Suprapubic skin (tissue), 4 donors: Measurements from ENCODE around the gene ITPR2. TPM values are rescaled to one million over a fixed set of nuclear protein-coding genes. Genes with fewer than 3 reads are reported as not detected.

Experiments used
- DNase-seq, 2 donors: peaks; one replicate each; pipeline ENCODE4 v3.0.0-alpha.2; 2019; ENCODE audit warnings: low spot score in 2 of 2
- H3K27ac ChIP-seq: fragments of 200-600 bp; sonication (generic); one replicate; pipeline ENCODE4 v1.5.1; 2019
- H3K27me3 ChIP-seq: fragments of 200-600 bp; sonication (generic); one replicate; pipeline ENCODE4 v1.5.1; 2019
- H3K36me3 ChIP-seq: fragments of 200-600 bp; sonication (generic); one replicate; pipeline ENCODE4 v1.5.1; 2019
- H3K4me1 ChIP-seq: fragments of 200-600 bp; sonication (generic); one replicate; pipeline ENCODE4 v1.5.1; 2019
- H3K4me3 ChIP-seq: fragments of 200-600 bp; sonication (generic); one replicate; pipeline ENCODE4 v1.5.1; 2019; ENCODE audit warnings: mild to moderate bottlenecking
- H3K9me3 ChIP-seq: fragments of 200-600 bp; sonication (generic); one replicate; pipeline ENCODE4 v1.5.1; 2019
- CTCF ChIP-seq, 2 donors: fragments of 200-600 bp in 1 of 2; fragments of 450-650 bp in 1 of 2; sonication (generic) in 1 of 2; IDR thresholded peaks; one replicate each; pipeline ENCODE4 v1.5.1; 2016 to 2019; ENCODE audit warnings: antibody characterized with exemption in 2 of 2, mild to moderate bottlenecking in 1 of 2, moderate library complexity in 1 of 2
- EP300 ChIP-seq: sonication (generic); formaldehyde crosslinking; IDR thresholded peaks from one replicate; pipeline ENCODE4 v1.6.1; 2017; ENCODE audit warnings: antibody characterized with exemption
- POLR2A ChIP-seq, 2 donors: fragments of 450-650 bp; IDR thresholded peaks; one replicate each; pipeline ENCODE4 v1.6.1; 2017; ENCODE audit warnings: antibody characterized with exemption in 2 of 2, mild to moderate bottlenecking in 2 of 2, moderate library complexity in 2 of 2
- POLR2AphosphoS5 ChIP-seq, 3 donors: sonication (generic); formaldehyde crosslinking; IDR thresholded peaks; one replicate each; pipeline ENCODE4 v1.6.1; 2017; ENCODE audit warnings: antibody characterized with exemption in 3 of 3
- WGBS: methylation state at CpG from one replicate; pipeline ENCODE4 v1.1.5; 2018; 5-methylcytosine and 5-hydroxymethylcytosine counted together
- total RNA-seq, 4 donors: library from RNA; depleted of rRNA; stranded (reverse); fragments of >200 nt; gene quantifications; one replicate each; pipeline ENCODE4 v1.1.0, GENCODE V29; 2016

ITPR2 gene
- total RNA-seq, 4 donors from 2014 or later, result 59.6 to 159 (median 72.1) TPM

DNA sequence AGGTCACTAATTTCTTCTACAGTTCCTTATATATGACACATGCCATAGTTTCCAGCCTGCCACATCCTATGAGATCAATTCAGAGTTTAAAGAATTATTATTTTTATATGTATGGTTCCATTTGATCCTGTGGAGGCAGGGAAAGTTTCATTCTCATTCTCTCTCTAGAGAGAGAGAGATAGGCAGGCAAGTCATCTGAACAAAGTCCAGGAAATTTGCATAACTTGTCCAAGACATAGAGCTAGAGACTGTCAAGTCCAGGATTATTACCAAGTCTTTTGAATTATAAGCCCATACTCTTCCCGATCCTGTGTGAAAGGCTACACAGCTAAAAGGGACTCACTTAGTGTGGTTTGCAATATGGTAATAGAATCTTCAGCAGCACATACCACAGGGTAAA lies 422.3 kb downstream of the ITPR2 start:
- TF ChIP-seq EP300 (no peak), CTCF (IDR thresholded peaks at IDR 0.05) (no peak), POLR2AphosphoS5 (IDR thresholded peaks at IDR 0.05) (no peak), POLR2A (IDR thresholded peaks at IDR 0.05) (no peak)
- no peak for DNase-seq
- H3K4me3 ChIP-seq, result no peak overlapping the region
- H3K9me3 ChIP-seq, result no peaks in the 10 kb centered on the region
- 100% methylated on average over 1 of the region's 1 CpG for WGBS
- no peaks in the 10 kb centered on the region for H3K4me1 ChIP-seq
- H3K27me3 ChIP-seq, result no peaks in the 10 kb centered on the region
- peaks cover 11% of the 10 kb centered on the region for H3K36me3 ChIP-seq
- H3K27ac ChIP-seq, result no peak overlapping the region

- no peaks in the 10 kb centered on the region for H3K27me3 ChIP-seq
- H3K4me3 ChIP-seq, result no peak overlapping the region
- DNase-seq, result no peak
- H3K9me3 ChIP-seq, result no peaks in the 10 kb centered on the region
- peaks cover 5% of the 10 kb centered on the region for H3K4me1 ChIP-seq
- no peak overlapping the region for H3K27ac ChIP-seq
- 85% methylated on average over 2 of the region's 2 CpGs for WGBS
- peaks cover 11% of the 10 kb centered on the region for H3K36me3 ChIP-seq
- TF ChIP-seq POLR2AphosphoS5 (IDR thresholded peaks at IDR 0.05), result no peak
- no peak for TF ChIP-seq EP300
These were observed 426.2 kb downstream of the ITPR2 start for GRCh38 chr12:26406813-26407212.

GRCh38 chr12:26406391-26406790 lies 426.6 kb downstream of the ITPR2 start:
- DNase-seq, result no peak
- H3K36me3 ChIP-seq, result peaks cover 11% of the 10 kb centered on the region
- no peaks in the 10 kb centered on the region for H3K9me3 ChIP-seq
- peaks cover 5% of the 10 kb centered on the region for H3K4me1 ChIP-seq
- H3K27me3 ChIP-seq, result no peaks in the 10 kb centered on the region
- TF ChIP-seq POLR2A (IDR thresholded peaks at IDR 0.05), result no peak
- TF ChIP-seq POLR2AphosphoS5 (IDR thresholded peaks at IDR 0.05), result no peak
- no peak for TF ChIP-seq CTCF (IDR thresholded peaks at IDR 0.05)
- TF ChIP-seq EP300, result no peak
- no peak overlapping the region for H3K27ac ChIP-seq
- WGBS, result 69% methylated on average over 3 of the region's 3 CpGs
- no peak overlapping the region for H3K4me3 ChIP-seq

- 88% methylated on average over 5 of the region's 5 CpGs for WGBS
- no peak overlapping the region for H3K4me3 ChIP-seq
- peaks cover 5% of the 10 kb centered on the region for H3K4me1 ChIP-seq
These were observed 429.4 kb downstream of the ITPR2 start for GRCh38 chr12:26403601-26404000.

GRCh38 chr12:26402648-26403047 lies 430.3 kb downstream of the ITPR2 start:
- WGBS, result 67% methylated on average over 4 of the region's 4 CpGs
- no peaks in the 10 kb centered on the region for H3K27me3 ChIP-seq
- H3K9me3 ChIP-seq, result no peaks in the 10 kb centered on the region
- no peak for DNase-seq
- no peak overlapping the region for H3K27ac ChIP-seq
- no peak overlapping the region for H3K4me3 ChIP-seq
- peaks cover 5% of the 10 kb centered on the region for H3K4me1 ChIP-seq
- peaks cover 5% of the 10 kb centered on the region for H3K36me3 ChIP-seq
- TF ChIP-seq CTCF (IDR thresholded peaks at IDR 0.05) (no peak), POLR2A (IDR thresholded peaks at IDR 0.05) (no peak), EP300 (no peak), POLR2AphosphoS5 (IDR thresholded peaks at IDR 0.05) (no peak)

More at GRCh38 chr12:26403601-26404000, 429.4 kb downstream of the ITPR2 start:
- H3K36me3 ChIP-seq, result peaks cover 5% of the 10 kb centered on the region
- H3K9me3 ChIP-seq, result no peaks in the 10 kb centered on the region
- DNase-seq, result no peak
- H3K27ac ChIP-seq, result no peak overlapping the region
- TF ChIP-seq POLR2AphosphoS5 (IDR thresholded peaks at IDR 0.05) (no peak), EP300 (no peak), CTCF (IDR thresholded peaks at IDR 0.05) (no peak), POLR2A (IDR thresholded peaks at IDR 0.05) (no peak)
- H3K27me3 ChIP-seq, result no peaks in the 10 kb centered on the region

- Histone ChIP-seq H3K36me3 (peaks cover 9% of the 10 kb centered on the region), H3K4me3 (no peak overlapping the region), H3K9me3 (no peaks in the 10 kb centered on the region), H3K27ac (no peak overlapping the region), H3K4me1 (peaks cover 5% of the 10 kb centered on the region), H3K27me3 (no peaks in the 10 kb centered on the region)
- WGBS, result 100% methylated on average over 1 of the region's 1 CpG
- no peak for DNase-seq
- TF ChIP-seq EP300 (no peak), POLR2AphosphoS5 (IDR thresholded peaks at IDR 0.05) (no peak), POLR2A (IDR thresholded peaks at IDR 0.05) (no peak), CTCF (IDR thresholded peaks at IDR 0.05) (no peak)
These were observed 431.1 kb downstream of the ITPR2 start for GRCh38 chr12:26401874-26402273.
